Endothelial cell of umbilical vein (primary cell): ENCODE measurements around the gene TOPORS. TPM values are rescaled to one million over a fixed set of nuclear protein-coding genes. Genes with fewer than 3 reads are reported as not detected.

Experiments used
- BruUV-seq: library from RNA; stranded (reverse); fragments of 400-500 nt; replicated peaks from 2 replicates; lab custom pipeline; 2021; lab: Mats Ljungman, UMichigan
- CTCF ChIA-PET: fragments of 300-600, 350-600 bp; sonication (Branson Sonifier 250); formaldehyde crosslinking; loops from one replicate; lab custom pipeline; 2021; ENCODE audit warnings: antibody characterized with exemption, inconsistent platforms; lab: Charles Lee
- POLR2A ChIA-PET: fragments of 300-600, 350-600 bp; sonication (Branson Sonifier 250); formaldehyde crosslinking; loops from one replicate; lab custom pipeline; 2021; ENCODE audit warnings: antibody characterized with exemption, inconsistent platforms; lab: Charles Lee
- DNase-seq: peaks from one replicate; pipeline ENCODE4 v3.0.0-alpha.2; 2011; ENCODE audit warnings: low read depth, low spot score
- FAIRE-seq: peaks from 2 replicates; lab custom pipeline; 2011; peaks lifted over from hg19 to GRCh38; lab: Jason Lieb, UNC
- H2AFZ ChIP-seq: 2 replicates; pipeline ENCODE4 v1.6.0; 2012; ENCODE audit warnings: low read depth, low read length, control low read depth, inconsistent platforms
- H3K27ac ChIP-seq: 2 replicates; pipeline ENCODE4 v1.5.1; 2011; ENCODE audit warnings: low read depth, mild to moderate bottlenecking, control low read depth, low read length, moderate library complexity; ENCODE audit not compliant: insufficient read depth
- H3K27me3 ChIP-seq, 2 experiments: 2 replicates each; pipeline versions ENCODE4 v1.6.0 to v1.6.1; 2011; ENCODE audit warnings: low read length in 2 of 2, mixed read lengths in 1 of 2; ENCODE audit not compliant: control insufficient read depth in 2 of 2, insufficient read depth in 2 of 2
- H3K36me3 ChIP-seq, 2 experiments: 2 replicates in 1 of 2; 3 replicates in 1 of 2; pipeline ENCODE4 v1.5.1; 2011; ENCODE audit warnings: low read length in 2 of 2, mild to moderate bottlenecking in 1 of 2, moderate library complexity in 1 of 2; ENCODE audit not compliant: control insufficient read depth in 2 of 2, insufficient read depth in 2 of 2; ENCODE audit errors: extremely low read depth in 1 of 2
- H3K4me1 ChIP-seq: 3 replicates; pipeline ENCODE4 v1.5.1; 2011; ENCODE audit warnings: mild to moderate bottlenecking, low read length; ENCODE audit not compliant: control insufficient read depth, insufficient read depth; ENCODE audit errors: extremely low read depth
- H3K4me2 ChIP-seq: 2 replicates; pipeline ENCODE4 v1.6.1; 2011; ENCODE audit warnings: low read length, control low read depth, mixed read lengths; ENCODE audit not compliant: insufficient read depth
- H3K4me3 ChIP-seq, 3 experiments: fragments of 200-600 bp in 1 of 3; sonication (generic), shearing (Covaris generic) in 1 of 3; replicated peaks in 1 of 3; 2 replicates each; pipeline ENCODE4 v1.5.1; 2011 to 2016; ENCODE audit warnings: control low read depth in 3 of 3, low read length in 3 of 3, mild to moderate bottlenecking in 2 of 3, inconsistent platforms in 1 of 3, low read depth in 1 of 3, moderate library complexity in 1 of 3; ENCODE audit not compliant: insufficient read depth in 1 of 3
- H3K79me2 ChIP-seq: 2 replicates; pipeline ENCODE4 v1.6.0; 2012; ENCODE audit warnings: low read length, inconsistent platforms; ENCODE audit not compliant: control insufficient read depth, insufficient read depth
- H3K9ac ChIP-seq: replicated peaks from 2 replicates; pipeline ENCODE3; 2011; ENCODE audit warnings: low read length, control low read depth; ENCODE audit not compliant: insufficient read depth; ENCODE audit errors: extremely low read depth
- H3K9me1 ChIP-seq: replicated peaks from 3 replicates; pipeline ENCODE4 v1.6.0; 2011; ENCODE audit warnings: mild to moderate bottlenecking, low read length; ENCODE audit not compliant: control insufficient read depth, insufficient read depth; ENCODE audit errors: extremely low read depth
- H3K9me3 ChIP-seq: replicated peaks from 2 replicates; pipeline ENCODE4 v1.5.1; 2012; ENCODE audit warnings: low read length, inconsistent platforms; ENCODE audit not compliant: control insufficient read depth, insufficient read depth
- H4K20me1 ChIP-seq: replicated peaks from 2 replicates; pipeline ENCODE3; 2011; ENCODE audit warnings: mild to moderate bottlenecking, low read length; ENCODE audit not compliant: control insufficient read depth, insufficient read depth; ENCODE audit errors: extremely low read depth
- EZH2 ChIP-seq: IDR thresholded peaks from 2 replicates; pipeline ENCODE4 v1.6.1; 2012; ENCODE audit warnings: borderline replicate concordance, low read depth, mild to moderate bottlenecking, moderate library complexity, low read length, inconsistent platforms; ENCODE audit not compliant: severe bottlenecking
- FOS ChIP-seq: IDR thresholded peaks from 2 replicates; pipeline ENCODE4 v1.6.1; 2011; ENCODE audit warnings: mild to moderate bottlenecking, low read length, moderate library complexity, borderline replicate concordance; ENCODE audit not compliant: insufficient read depth
- GATA2 ChIP-seq: IDR thresholded peaks from 2 replicates; pipeline ENCODE4 v1.7.0; 2011; ENCODE audit warnings: low read depth, mild to moderate bottlenecking, moderate library complexity, mixed read lengths, low read length; ENCODE audit not compliant: insufficient read length, insufficient read depth
- JUN ChIP-seq: IDR thresholded peaks from 2 replicates; pipeline ENCODE4 v1.6.1; 2011; ENCODE audit warnings: borderline replicate concordance, low read depth; ENCODE audit not compliant: insufficient read length, insufficient read depth
- MYC ChIP-seq: IDR thresholded peaks from one replicate; pipeline ENCODE4 v1.6.1; 2011; ENCODE audit warnings: mild to moderate bottlenecking, low read depth, low read length
- POLR2A ChIP-seq: IDR thresholded peaks from 2 replicates; pipeline ENCODE4 v1.6.1; 2012; ENCODE audit warnings: low read depth, mild to moderate bottlenecking, control low read depth, low read length
- POLR2AphosphoS5 ChIP-seq: IDR thresholded peaks from 2 replicates; pipeline ENCODE4 v1.6.1; 2012; ENCODE audit warnings: low read depth, mild to moderate bottlenecking, control low read depth, low read length, moderate library complexity; ENCODE audit not compliant: insufficient read depth
- dilution Hi-C: fragments of 300-500 bp; cut with MboI; formaldehyde crosslinking; loops from one replicate; pipeline ENCODE4 v1.15.0; 2019; ENCODE audit warnings: low sequenced_read_pairs; ENCODE audit not compliant: extremely low pct_ligation_motif_present
- intact Hi-C: fragments of 100-400 bp; cut with micrococcal nuclease; formaldehyde crosslinking; loops from one replicate; pipeline ENCODE4 v1.10.0; 2022
- polyA plus RNA-seq, 4 experiments: library from polyadenylated mRNA; depleted of rRNA in 3 of 4; stranded (reverse) in 3 of 4; unstranded in 1 of 4; fragments of >200 nt; gene quantifications; 2 replicates each; pipeline versions ENCODE4 v1.2.1 to v1.2.3, GENCODE V29; 2011 to 2012; ENCODE audit warnings: missing spikeins in 1 of 4
- total RNA-seq: library from RNA; stranded (reverse); gene quantifications from 2 replicates; pipeline ENCODE4 v1.2.3, GENCODE V29; 2021
- TF ChIP-seq, protein P1 (sequence below), 2 donors: IDR thresholded peaks; 1 replicate in 1 of 2; 2 replicates in 1 of 2; pipeline ENCODE4 v1.5.1; 2011; ENCODE audit warnings: low read length in 2 of 2, mild to moderate bottlenecking in 2 of 2, moderate library complexity in 2 of 2, control low read depth in 1 of 2, inconsistent platforms in 1 of 2, low read depth in 1 of 2; ENCODE audit not compliant: insufficient read depth in 1 of 2; ENCODE audit errors: extremely low read depth in 1 of 2
- TF ChIP-seq, protein P2 (sequence below): IDR thresholded peaks from 2 replicates; pipeline ENCODE4 v1.6.1; 2011; ENCODE audit not compliant: insufficient read depth, insufficient read length

TOPORS gene
- total and polyA plus RNA-seq, 2 donors (not counting 3 experiments of a cell fraction or from before 2014, with no cell fraction given), result 6.1 to 16.2 TPM

DNA sequence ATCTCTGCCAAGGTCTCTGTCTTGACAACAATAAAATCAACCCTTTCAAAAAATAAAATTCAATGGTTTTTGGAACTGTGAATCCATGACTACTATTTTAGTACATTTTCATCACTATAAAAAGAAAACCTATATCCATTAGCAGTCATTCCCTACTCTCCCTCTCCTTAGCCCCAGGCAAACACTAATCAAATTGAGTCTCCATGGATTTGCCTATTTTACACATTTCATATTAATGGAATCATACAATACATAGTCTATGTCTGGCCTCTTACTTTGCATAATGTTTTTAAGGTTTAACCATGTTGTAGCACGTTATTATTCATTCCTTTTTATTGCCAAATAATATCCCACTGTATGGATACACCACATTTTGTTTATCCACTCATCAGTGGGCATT lies 50.5 kb downstream of the TOPORS start:
- DNase-seq (no peak), FAIRE-seq (no peak)
- BruUV-seq, result no TSS peak
- Histone ChIP-seq H3K4me2 (peak overlapping the region; percentile 59), H3K9me1 (no peaks in the 10 kb centered on the region), H3K4me1 (peaks cover 42% of the 10 kb centered on the region), H3K36me3 (peaks cover 0 to 4% of the 10 kb centered on the region in 2 experiments), H3K9ac (no peak overlapping the region), H3K27ac (peak overlapping the region; percentile 90), H2AFZ (no peak overlapping the region), H3K9me3 (no peaks in the 10 kb centered on the region), H3K79me2 (peaks cover 5% of the 10 kb centered on the region), H3K4me3 (no peak overlapping the region), H4K20me1 (no peaks in the 10 kb centered on the region), H3K27me3 (no peaks in the 10 kb centered on the region)
- POLR2A ChIA-PET, result interaction anchor here (1.3 kb wide), 1 partner anchor 24 kb away, joined by 5 read pairs; the partner anchor contains the start of gene RIGI
- dilution Hi-C loops, result no loop called here
- intact Hi-C loops, result loop anchor here (1.0 to 2.0 kb wide), 4 partner anchors 24 to 523 kb away; partner anchors contain the start of genes DNAJA1, RIGI, SMIM27 and TOPORS
- CTCF ChIA-PET, result no interaction called here
- no peak for TF ChIP-seq EZH2
- TF ChIP-seq, protein P1, sequence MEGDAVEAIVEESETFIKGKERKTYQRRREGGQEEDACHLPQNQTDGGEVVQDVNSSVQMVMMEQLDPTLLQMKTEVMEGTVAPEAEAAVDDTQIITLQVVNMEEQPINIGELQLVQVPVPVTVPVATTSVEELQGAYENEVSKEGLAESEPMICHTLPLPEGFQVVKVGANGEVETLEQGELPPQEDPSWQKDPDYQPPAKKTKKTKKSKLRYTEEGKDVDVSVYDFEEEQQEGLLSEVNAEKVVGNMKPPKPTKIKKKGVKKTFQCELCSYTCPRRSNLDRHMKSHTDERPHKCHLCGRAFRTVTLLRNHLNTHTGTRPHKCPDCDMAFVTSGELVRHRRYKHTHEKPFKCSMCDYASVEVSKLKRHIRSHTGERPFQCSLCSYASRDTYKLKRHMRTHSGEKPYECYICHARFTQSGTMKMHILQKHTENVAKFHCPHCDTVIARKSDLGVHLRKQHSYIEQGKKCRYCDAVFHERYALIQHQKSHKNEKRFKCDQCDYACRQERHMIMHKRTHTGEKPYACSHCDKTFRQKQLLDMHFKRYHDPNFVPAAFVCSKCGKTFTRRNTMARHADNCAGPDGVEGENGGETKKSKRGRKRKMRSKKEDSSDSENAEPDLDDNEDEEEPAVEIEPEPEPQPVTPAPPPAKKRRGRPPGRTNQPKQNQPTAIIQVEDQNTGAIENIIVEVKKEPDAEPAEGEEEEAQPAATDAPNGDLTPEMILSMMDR (IDR thresholded peaks at IDR 0.05; ENCODE audit: extremely low read depth in 1 of 2, insufficient read depth in 1 of 2, low read depth in 1 of 2, low read length in 2 of 2), result no peak
- no peak for TF ChIP-seq MYC
- TF ChIP-seq POLR2A, result no peak
- no peak for TF ChIP-seq GATA2
- no peak for TF ChIP-seq FOS
- TF ChIP-seq JUN, result no peak
- TF ChIP-seq, protein P2, sequence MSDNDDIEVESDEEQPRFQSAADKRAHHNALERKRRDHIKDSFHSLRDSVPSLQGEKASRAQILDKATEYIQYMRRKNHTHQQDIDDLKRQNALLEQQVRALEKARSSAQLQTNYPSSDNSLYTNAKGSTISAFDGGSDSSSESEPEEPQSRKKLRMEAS, result no peak
- TF ChIP-seq POLR2AphosphoS5, result no peak
